Measurements from ENCODE around the gene CDKN2A.

Gene CDKN2A

DNA sequence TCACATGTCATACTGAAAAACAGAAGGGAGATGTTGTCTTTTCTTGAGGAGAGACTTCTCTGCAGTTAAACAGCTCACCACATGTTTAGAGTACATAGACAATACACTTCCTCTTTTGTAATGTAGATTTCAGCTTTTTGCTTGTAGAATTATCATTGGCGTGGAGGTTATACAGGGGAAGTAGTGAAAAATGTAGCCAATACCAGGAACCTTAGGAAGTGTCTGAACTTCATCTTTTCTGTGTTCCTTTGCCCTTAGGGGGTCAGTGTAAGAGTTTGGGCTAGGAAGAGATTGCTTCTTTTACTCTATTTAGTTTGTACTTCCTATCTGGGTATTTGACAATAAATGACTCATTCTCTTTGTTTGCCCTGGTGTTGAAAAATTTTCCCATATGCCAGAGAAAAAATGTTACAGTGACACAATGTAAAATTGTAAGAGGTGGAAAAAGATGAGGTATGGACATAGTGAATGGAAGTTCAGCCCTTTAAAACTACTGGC, 36.0 kb upstream of the CDKN2A start:
- Histone ChIP-seq H3K9me3 (ENCODE audit: control insufficient read depth, low read depth, low read length) (no peaks in the 10 kb centered on the region), H3K27me3 (ENCODE audit: control insufficient read depth, insufficient read depth, low read length) (no peaks in the 10 kb centered on the region), H3K9ac (ENCODE audit: low read length) (no peak overlapping the region), H3K27ac (ENCODE audit: low read length) (no peak overlapping the region), H3K36me3 (ENCODE audit: control insufficient read depth, low read depth, low read length) (no peaks in the 10 kb centered on the region), H3K4me1 (ENCODE audit: control insufficient read depth, low read depth, low read length) (no peaks in the 10 kb centered on the region), H3K4me3 (ENCODE audit: low read length) (no peak overlapping the region)

DNA sequence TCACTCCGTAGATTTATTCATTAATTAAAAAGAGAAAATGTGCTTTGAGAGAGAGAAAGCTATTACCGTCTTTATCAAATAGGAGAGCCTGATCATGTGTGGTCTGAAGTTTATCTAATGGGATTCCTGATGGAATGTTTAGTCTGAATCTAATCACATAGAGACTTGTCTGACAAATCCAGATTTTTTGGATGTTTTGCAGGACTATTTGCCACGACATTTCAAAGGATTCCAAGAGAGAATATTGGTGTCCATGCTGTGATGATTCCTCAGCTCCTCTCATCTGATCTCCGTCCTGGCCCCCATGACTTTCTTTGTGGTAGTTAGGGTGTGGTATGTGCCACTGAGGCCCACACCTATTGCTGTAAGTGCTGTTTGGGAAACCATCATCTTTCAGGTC, 35.0 kb upstream of the CDKN2A start:
- Histone ChIP-seq H3K9ac (ENCODE audit: low read length) (no peak overlapping the region), H3K4me3 (ENCODE audit: low read length) (no peak overlapping the region), H3K4me1 (ENCODE audit: control insufficient read depth, low read depth, low read length) (no peaks in the 10 kb centered on the region), H3K36me3 (ENCODE audit: control insufficient read depth, low read depth, low read length) (no peaks in the 10 kb centered on the region), H3K27me3 (ENCODE audit: control insufficient read depth, insufficient read depth, low read length) (no peaks in the 10 kb centered on the region), H3K9me3 (ENCODE audit: control insufficient read depth, low read depth, low read length) (no peaks in the 10 kb centered on the region), H3K27ac (ENCODE audit: low read length) (no peak overlapping the region)

DNA sequence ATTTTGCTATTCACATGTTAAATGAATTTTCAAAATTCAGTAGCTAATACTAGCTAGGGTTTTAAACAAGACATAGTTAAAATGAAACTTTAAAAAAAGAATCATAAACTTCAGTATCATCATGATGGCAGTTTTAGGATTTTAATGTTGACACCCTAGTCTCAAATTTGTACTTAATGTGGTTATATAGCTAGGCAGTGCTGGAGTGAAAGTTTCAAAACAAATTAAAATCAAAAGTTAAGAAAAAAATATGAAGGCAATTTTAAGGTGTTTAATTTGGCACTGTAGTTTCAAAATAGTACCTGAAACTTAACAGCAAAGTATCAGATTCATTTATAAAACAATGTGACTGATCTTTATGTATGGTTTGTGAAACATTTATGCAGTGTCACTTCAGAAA, 34.2 kb upstream of the CDKN2A start:
- H3K36me3 ChIP-seq (ENCODE audit: control insufficient read depth, low read depth, low read length), result no peaks in the 10 kb centered on the region
- H3K27ac ChIP-seq (ENCODE audit: low read length), result no peak overlapping the region
- H3K4me3 ChIP-seq (ENCODE audit: low read length), result no peak overlapping the region
- H3K9me3 ChIP-seq (ENCODE audit: control insufficient read depth, low read depth, low read length), result no peaks in the 10 kb centered on the region
- H3K27me3 ChIP-seq (ENCODE audit: control insufficient read depth, insufficient read depth, low read length), result no peaks in the 10 kb centered on the region
- H3K4me1 ChIP-seq (ENCODE audit: control insufficient read depth, low read depth, low read length), result no peaks in the 10 kb centered on the region
- no peak overlapping the region for H3K9ac ChIP-seq (ENCODE audit: low read length)

DNA sequence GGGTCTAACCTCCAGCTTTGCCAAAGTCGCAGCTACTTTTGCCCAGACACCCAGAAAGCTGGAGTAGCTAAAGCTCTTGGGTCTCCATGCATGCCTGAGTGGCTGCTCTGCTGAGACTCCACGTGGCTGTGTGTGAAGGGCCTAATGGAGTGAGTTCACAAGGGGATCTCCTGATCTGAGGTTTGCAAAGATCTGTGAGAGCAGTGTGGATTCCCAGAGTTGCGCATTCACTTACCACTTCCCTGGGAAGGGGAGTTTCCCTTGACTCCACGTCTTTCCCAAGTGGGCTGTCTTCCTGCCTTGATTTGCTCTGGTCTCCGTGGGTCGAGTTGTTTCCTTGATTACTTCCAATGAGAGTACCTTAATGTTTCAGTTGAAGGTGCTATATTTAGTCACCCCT, 32.5 kb upstream of the CDKN2A start:
- Histone ChIP-seq H3K27ac (ENCODE audit: low read length) (no peak overlapping the region), H3K4me1 (ENCODE audit: control insufficient read depth, low read depth, low read length) (no peaks in the 10 kb centered on the region), H3K4me3 (ENCODE audit: low read length) (no peak overlapping the region), H3K9ac (ENCODE audit: low read length) (no peak overlapping the region), H3K9me3 (ENCODE audit: control insufficient read depth, low read depth, low read length) (no peaks in the 10 kb centered on the region), H3K36me3 (ENCODE audit: control insufficient read depth, low read depth, low read length) (no peaks in the 10 kb centered on the region), H3K27me3 (ENCODE audit: control insufficient read depth, insufficient read depth, low read length) (no peaks in the 10 kb centered on the region)

DNA sequence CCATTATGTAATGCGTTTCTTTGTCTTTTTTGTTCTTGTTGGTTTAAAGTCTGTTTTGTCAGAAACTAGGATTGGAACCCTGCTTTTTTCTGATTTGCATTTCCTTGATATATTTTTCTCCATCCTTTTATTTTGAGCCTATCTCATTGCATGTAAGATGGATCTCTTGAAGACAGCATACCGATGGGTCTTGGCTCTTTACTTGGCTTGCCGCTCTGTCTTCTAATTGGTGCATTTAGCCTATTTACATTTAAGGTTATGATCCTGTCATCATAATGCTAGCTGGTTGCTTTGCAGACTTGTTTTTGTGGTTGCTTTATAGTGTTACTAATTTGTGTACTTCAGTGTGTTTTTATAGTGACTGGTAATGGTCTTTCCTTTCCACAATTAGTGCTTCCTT, 28.2 kb upstream of the CDKN2A start:
- H3K9ac ChIP-seq (ENCODE audit: low read length), result no peak overlapping the region
- H3K36me3 ChIP-seq (ENCODE audit: control insufficient read depth, low read depth, low read length), result no peaks in the 10 kb centered on the region
- no peaks in the 10 kb centered on the region for H3K27me3 ChIP-seq (ENCODE audit: control insufficient read depth, insufficient read depth, low read length)
- no peaks in the 10 kb centered on the region for H3K4me1 ChIP-seq (ENCODE audit: control insufficient read depth, low read depth, low read length)
- no peak overlapping the region for H3K4me3 ChIP-seq (ENCODE audit: low read length)
- no peaks in the 10 kb centered on the region for H3K9me3 ChIP-seq (ENCODE audit: control insufficient read depth, low read depth, low read length)
- H3K27ac ChIP-seq (ENCODE audit: low read length), result no peak overlapping the region

DNA sequence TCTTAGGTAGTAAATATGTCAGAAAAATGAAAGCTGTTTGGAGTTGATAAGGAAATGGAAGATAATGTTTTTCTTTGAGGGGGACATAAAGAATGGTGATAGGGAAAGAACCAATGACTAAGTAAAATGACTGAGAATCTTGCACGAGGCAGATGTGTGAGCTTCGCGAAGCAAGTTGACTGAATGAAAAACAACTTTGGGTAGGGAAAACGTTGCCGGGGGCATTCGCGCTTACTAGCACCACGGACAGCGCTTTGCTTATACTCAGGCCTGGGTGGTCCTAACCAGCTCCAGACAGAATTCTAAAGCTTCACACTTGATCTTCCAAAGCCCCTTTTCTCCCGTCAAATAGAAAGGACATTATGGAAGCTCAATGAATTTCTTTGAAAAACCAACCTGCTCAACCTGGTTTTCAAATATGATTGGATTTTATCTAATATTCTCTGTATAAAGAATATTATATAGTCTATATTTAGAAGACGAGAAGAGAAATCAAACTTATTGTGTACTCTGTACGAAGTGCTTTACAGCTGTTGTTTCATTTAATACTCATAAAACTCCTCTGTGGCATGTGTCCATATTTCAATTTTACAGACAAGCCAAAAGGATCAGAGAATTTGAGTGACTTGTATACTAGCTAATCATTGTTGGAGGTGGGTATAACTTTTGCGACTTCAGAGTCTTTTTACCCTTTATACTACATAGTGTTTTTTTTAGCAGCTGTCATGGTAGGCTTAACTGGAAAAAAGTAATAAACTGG, 16.9 kb upstream of the CDKN2A start:
- Histone ChIP-seq H3K27ac (ENCODE audit: low read length) (no peak overlapping the region), H3K27me3 (ENCODE audit: control insufficient read depth, insufficient read depth, low read length) (peaks cover 56% of the 10 kb centered on the region), H3K9ac (ENCODE audit: low read length) (no peak overlapping the region), H3K9me3 (ENCODE audit: control insufficient read depth, low read depth, low read length) (no peaks in the 10 kb centered on the region), H3K4me3 (ENCODE audit: low read length) (no peak overlapping the region), H3K4me1 (ENCODE audit: control insufficient read depth, low read depth, low read length) (peaks cover 3% of the 10 kb centered on the region), H3K36me3 (ENCODE audit: control insufficient read depth, low read depth, low read length) (no peaks in the 10 kb centered on the region)

DNA sequence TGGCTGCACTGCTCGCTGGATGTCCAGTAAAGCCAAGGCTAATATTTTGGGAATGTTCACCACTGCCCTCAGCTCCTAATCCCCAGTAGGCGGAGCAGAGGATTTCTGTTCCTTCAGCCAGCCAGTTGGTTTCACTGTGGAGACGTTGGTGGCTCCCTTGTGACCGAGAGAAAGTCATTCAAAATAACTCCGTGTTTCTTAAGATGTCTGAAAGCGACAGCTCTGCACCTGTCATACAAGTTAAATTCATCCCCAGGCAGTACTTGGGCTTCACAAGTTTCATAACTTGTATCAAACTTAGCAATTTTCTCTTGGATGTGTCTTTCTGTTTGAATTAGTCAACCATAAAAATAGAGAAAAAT, 15.3 kb upstream of the CDKN2A start:
- Histone ChIP-seq H3K4me3 (ENCODE audit: low read length) (peak overlapping the region; percentile 71), H3K27ac (ENCODE audit: low read length) (no peak overlapping the region), H3K27me3 (ENCODE audit: control insufficient read depth, insufficient read depth, low read length) (peaks cover 72% of the 10 kb centered on the region)

DNA sequence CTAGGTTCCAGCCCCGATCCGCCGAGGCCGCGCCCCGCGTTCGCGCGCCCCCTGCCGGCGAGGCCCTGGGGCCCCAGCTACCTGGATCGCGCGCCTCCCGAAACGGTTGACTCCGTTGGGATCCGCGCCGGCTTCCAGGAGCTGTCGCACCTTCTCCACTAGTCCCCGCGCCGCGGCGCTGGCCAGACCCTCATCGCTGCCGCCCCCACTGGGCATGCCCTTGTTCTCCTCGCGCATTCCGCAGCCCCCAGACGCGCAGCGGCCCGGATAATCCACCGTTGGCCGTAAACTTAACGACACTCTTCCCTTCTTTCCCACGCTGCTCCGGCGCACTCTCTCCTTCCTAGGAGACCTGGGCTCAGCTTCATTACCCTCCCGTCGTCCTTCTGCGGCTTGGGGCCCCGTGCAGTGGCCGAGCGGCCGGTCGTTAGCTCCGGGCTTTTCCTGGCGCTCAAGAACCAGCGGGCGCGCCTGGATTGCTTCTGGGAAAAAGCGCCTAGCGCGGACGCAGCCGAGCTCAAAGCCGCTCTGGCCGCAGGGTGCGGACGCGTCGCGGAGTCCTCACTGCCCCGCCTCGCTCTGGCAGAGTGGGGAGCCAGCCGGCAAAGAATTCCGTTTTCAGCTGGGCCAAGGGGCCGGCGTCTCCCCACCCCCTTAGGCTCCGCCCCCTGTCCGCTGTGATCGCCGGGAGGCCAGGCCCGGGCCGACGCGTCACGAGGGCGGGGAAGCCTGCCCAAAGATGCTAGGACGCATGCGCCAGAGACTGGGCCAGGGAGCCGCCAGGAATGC, 14.7 kb upstream of the CDKN2A start, which contains the start of gene CDKN2B:
TSS of gene CDKN2B (minus strand) at position 589 of the 789 bp plus-strand sequence. CDS start at position 237, 352 bp downstream.
- Histone ChIP-seq H3K27ac (ENCODE audit: low read length) (no peak within 1 kb of the TSS), H3K4me3 (ENCODE audit: low read length) (peak within 1 kb of the TSS; percentile 71), H3K27me3 (ENCODE audit: control insufficient read depth, insufficient read depth, low read length) (peaks cover 78% of the 10 kb centered on the region), H3K36me3 (ENCODE audit: control insufficient read depth, low read depth, low read length) (no peaks in the 10 kb centered on the region), H3K9me3 (ENCODE audit: control insufficient read depth, low read depth, low read length) (no peaks in the 10 kb centered on the region), H3K9ac (ENCODE audit: low read length) (no peak within 1 kb of the TSS), H3K4me1 (ENCODE audit: control insufficient read depth, low read depth, low read length) (peaks cover 12% of the 10 kb centered on the region)

More for the DNA sequence above, 15.3 kb upstream of the CDKN2A start:
- Histone ChIP-seq H3K9me3 (ENCODE audit: control insufficient read depth, low read depth, low read length) (no peaks in the 10 kb centered on the region), H3K9ac (ENCODE audit: low read length) (no peak overlapping the region), H3K36me3 (ENCODE audit: control insufficient read depth, low read depth, low read length) (no peaks in the 10 kb centered on the region), H3K4me1 (ENCODE audit: control insufficient read depth, low read depth, low read length) (peaks cover 12% of the 10 kb centered on the region)

DNA sequence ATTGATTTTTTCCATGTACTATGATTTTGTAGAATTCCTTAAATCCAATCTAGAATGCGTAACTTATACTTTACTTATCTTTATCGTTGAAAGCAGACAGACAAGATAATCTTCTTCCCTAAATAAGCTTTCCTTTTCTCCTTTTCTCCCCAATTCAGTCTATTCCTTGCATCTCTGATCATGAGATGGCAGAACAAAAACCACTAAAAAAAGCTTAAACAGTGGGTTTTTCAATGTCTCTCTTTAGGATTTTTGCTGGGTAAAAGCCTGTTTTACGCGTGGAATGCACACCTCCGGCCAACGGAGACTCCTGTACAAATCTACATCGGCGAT, 14.2 kb upstream of the CDKN2A start:
- Histone ChIP-seq H3K27me3 (ENCODE audit: control insufficient read depth, insufficient read depth, low read length) (peaks cover 83% of the 10 kb centered on the region), H3K9me3 (ENCODE audit: control insufficient read depth, low read depth, low read length) (no peaks in the 10 kb centered on the region), H3K27ac (ENCODE audit: low read length) (no peak overlapping the region), H3K36me3 (ENCODE audit: control insufficient read depth, low read depth, low read length) (no peaks in the 10 kb centered on the region), H3K9ac (ENCODE audit: low read length) (no peak overlapping the region), H3K4me3 (ENCODE audit: low read length) (peak overlapping the region; percentile 71), H3K4me1 (ENCODE audit: control insufficient read depth, low read depth, low read length) (peaks cover 12% of the 10 kb centered on the region)

DNA sequence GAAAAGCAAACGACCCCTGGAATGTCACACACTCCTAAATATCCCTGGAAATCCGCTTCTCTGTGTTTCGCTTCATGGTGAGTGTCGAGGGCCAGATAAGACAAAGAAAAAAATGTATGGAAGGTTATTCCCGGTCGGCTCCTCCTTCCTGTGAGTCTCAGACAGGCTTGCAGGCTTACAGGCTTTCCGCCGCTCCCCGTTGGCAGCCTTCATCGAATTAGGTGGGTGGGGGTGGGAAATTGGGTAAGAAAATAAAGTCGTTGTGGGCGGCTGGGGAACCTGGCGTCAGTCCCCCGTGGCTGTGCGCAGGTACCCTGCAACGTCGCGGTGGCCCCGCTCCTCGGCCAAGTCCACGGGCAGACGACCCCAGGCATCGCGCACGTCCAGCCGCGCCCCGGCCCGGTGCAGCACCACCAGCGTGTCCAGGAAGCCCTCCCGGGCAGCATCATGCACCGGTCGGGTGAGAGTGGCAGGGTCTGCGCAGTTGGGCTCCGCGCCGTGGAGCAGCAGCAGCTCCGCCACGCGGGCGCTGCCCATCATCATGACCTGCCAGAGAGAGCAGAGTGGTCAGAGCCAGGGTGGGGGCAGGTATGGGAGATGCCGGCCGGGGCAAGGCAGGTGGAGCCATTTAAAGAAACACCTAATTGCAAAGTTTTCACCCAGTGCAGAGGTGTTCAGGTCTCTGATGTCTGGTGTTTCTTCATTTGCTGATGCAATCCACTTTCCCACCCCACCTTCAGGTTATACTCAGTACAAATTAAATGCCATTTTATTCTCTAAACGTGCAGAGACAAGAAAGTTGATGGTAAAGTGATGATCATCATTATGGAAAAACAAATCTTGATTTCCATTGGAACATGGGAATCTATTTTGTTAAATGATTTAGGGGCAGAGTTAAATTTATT, 11.8 kb upstream of the CDKN2A start:
- Histone ChIP-seq H3K4me3 (ENCODE audit: low read length) (peak overlapping the region; percentile 59), H3K9ac (ENCODE audit: low read length) (no peak overlapping the region), H3K27me3 (ENCODE audit: control insufficient read depth, insufficient read depth, low read length) (peaks cover 93% of the 10 kb centered on the region), H3K4me1 (ENCODE audit: control insufficient read depth, low read depth, low read length) (peaks cover 12% of the 10 kb centered on the region), H3K36me3 (ENCODE audit: control insufficient read depth, low read depth, low read length) (no peaks in the 10 kb centered on the region), H3K9me3 (ENCODE audit: control insufficient read depth, low read depth, low read length) (no peaks in the 10 kb centered on the region), H3K27ac (ENCODE audit: low read length) (no peak overlapping the region)

DNA sequence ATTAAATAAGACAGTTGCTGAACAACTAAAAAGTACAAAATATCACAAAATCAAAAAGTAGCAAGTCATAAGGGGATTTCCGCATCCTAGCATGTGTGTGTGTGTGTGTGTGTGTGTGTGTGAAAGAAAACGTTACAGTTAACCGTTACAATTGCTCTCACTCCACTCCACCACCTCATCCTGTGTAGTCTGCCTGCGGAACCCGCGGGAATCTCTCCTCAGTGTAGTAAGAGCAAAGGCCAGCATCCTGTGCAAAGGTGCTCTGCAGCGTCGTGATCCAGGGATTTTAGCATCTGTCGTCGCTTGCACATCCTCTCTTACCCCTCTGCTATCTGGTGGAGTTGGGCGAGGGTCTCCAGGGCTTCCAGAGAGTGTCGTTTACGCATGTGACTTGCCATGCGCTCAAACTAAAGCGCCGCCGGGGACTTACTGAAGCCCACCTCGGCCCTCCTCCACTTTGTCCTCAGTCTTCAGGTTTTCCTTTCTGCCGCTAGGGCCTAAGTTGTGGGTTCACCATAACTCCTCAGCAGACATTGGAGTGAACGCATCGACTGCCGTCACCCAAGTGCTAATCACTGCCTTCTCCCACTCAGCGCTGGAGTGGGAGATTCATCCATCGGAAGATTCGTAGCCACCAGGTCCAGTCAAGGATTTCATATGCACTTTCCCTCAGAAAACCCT, 11.0 kb upstream of the CDKN2A start:
- Histone ChIP-seq H3K27me3 (ENCODE audit: control insufficient read depth, insufficient read depth, low read length) (peaks cover 93% of the 10 kb centered on the region), H3K4me1 (ENCODE audit: control insufficient read depth, low read depth, low read length) (peaks cover 12% of the 10 kb centered on the region), H3K27ac (ENCODE audit: low read length) (no peak overlapping the region), H3K36me3 (ENCODE audit: control insufficient read depth, low read depth, low read length) (no peaks in the 10 kb centered on the region), H3K9me3 (ENCODE audit: control insufficient read depth, low read depth, low read length) (no peaks in the 10 kb centered on the region), H3K4me3 (ENCODE audit: low read length) (peak overlapping the region; percentile 59), H3K9ac (ENCODE audit: low read length) (no peak overlapping the region)
